K562 (cell line): ENCODE data around the gene NTNG1. TPM values are rescaled to one million over a fixed set of nuclear protein-coding genes. Genes with fewer than 3 reads are reported as not detected.

Experiments used
- ELF4 ChIP-seq: fragments of 450-650 bp; formaldehyde crosslinking; IDR thresholded peaks from 2 replicates; pipeline ENCODE4 v1.4.0; 2022; ENCODE audit warnings: missing genetic modification characterization
- FOXK2 ChIP-seq, 2 experiments: fragments of 450-650 bp; IDR thresholded peaks in 1 of 2; conservative IDR thresholded peaks in 1 of 2; 2 replicates each; pipeline ENCODE4 v1.6.1; 2016; ENCODE audit warnings: low read depth in 2 of 2, mild to moderate bottlenecking in 1 of 2
- KAT2B ChIP-seq: IDR thresholded peaks from one replicate; pipeline ENCODE4 v1.6.1; 2012; ENCODE audit warnings: low read depth, mild to moderate bottlenecking, control low read depth, inconsistent platforms, low read length, moderate library complexity
- MED1 ChIP-seq: sonication (generic); formaldehyde crosslinking; IDR thresholded peaks from 2 replicates; pipeline ENCODE4 v1.8.1; 2023; ENCODE audit warnings: missing genetic modification reagents, borderline replicate concordance
- MIER1 ChIP-seq: fragments of 450-650 bp; IDR thresholded peaks from 2 replicates; pipeline ENCODE4 v1.6.1; 2016; ENCODE audit warnings: antibody characterized with exemption, mild to moderate bottlenecking, low read depth
- PHF21A ChIP-seq: fragments of 450-650 bp; IDR thresholded peaks from 2 replicates; pipeline ENCODE4 v1.6.1; 2017; ENCODE audit warnings: low read depth, borderline replicate concordance
- ZNF717 ChIP-seq: fragments of 250-450 bp; sonication (Bioruptor Pico); IDR thresholded peaks from 2 replicates; pipeline ENCODE4 v1.5.0; 2021
- polyA plus RNA-seq, 8 experiments: library from polyadenylated mRNA; depleted of rRNA in 4 of 8; stranded (reverse) in 5 of 8; unstranded in 3 of 8; fragments of >200 nt; fragmentation: Nextera tagmentation in 2 of 8; fragmentation: Illumina TruSeq in 1 of 8; extraction: Ambion mirVana in 2 of 8; extraction: Trizol in 1 of 8; gene quantifications; 2 replicates each; pipeline versions ENCODE4 v1.2.1 to v1.2.3, GENCODE V29; 2011 to 2014; ENCODE audit warnings: inconsistent platforms in 1 of 8, missing spikeins in 1 of 8
- total RNA-seq, 7 experiments: library from RNA; depleted of rRNA in 6 of 7; stranded (reverse); fragments of >200 nt in 6 of 7; fragmentation: Illumina TruSeq in 2 of 7; extraction: Trizol in 2 of 7; gene quantifications; 2 replicates each; pipeline versions ENCODE4 v1.2.1 to v1.2.3, GENCODE V29; 2011 to 2021; ENCODE audit warnings: low replicate concordance in 1 of 7
- TF ChIP-seq, protein P1 (sequence below), 2 experiments: fragments of 450-650 bp; formaldehyde crosslinking in 1 of 2; IDR thresholded peaks; 2 replicates each; pipeline versions ENCODE4 v1.4.0 to v1.6.1; 2014 to 2020; ENCODE audit warnings: mild to moderate bottlenecking in 2 of 2, borderline replicate concordance in 1 of 2, low read depth in 1 of 2
- TF ChIP-seq, protein P2 (sequence below), 2 experiments: fragments of 450-650 bp; conservative IDR thresholded peaks; 2 replicates each; pipeline ENCODE4 v1.6.1; 2017; ENCODE audit warnings: mild to moderate bottlenecking in 2 of 2, moderate library complexity in 2 of 2

Gene NTNG1
- total and polyA plus RNA-seq, 9 of the 15 experiments (the other 6 are each of a cell fraction or from before 2014, with no cell fraction given), result not detected

DNA sequence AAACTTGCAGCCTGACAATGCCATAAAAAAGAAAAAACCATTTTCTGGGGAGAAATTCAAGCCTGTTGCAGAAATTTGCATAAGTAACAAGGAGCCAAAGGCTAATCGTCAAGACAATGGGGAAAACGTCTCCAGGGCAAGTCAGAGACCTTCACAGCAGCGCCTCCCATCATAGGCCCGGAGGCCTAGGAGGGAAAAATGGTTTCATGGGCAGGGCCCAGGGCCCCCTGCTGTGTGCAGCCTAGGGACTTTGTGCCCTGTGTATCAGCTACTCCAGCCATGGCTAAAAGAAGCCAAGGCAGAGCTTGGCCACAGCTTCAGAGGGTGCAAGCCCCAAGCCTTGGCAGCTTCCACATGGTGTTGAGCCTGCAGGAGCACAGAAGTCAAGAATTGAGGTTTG lies 369.5 kb downstream of the NTNG1 start (continued):
- TF ChIP-seq, protein P1, sequence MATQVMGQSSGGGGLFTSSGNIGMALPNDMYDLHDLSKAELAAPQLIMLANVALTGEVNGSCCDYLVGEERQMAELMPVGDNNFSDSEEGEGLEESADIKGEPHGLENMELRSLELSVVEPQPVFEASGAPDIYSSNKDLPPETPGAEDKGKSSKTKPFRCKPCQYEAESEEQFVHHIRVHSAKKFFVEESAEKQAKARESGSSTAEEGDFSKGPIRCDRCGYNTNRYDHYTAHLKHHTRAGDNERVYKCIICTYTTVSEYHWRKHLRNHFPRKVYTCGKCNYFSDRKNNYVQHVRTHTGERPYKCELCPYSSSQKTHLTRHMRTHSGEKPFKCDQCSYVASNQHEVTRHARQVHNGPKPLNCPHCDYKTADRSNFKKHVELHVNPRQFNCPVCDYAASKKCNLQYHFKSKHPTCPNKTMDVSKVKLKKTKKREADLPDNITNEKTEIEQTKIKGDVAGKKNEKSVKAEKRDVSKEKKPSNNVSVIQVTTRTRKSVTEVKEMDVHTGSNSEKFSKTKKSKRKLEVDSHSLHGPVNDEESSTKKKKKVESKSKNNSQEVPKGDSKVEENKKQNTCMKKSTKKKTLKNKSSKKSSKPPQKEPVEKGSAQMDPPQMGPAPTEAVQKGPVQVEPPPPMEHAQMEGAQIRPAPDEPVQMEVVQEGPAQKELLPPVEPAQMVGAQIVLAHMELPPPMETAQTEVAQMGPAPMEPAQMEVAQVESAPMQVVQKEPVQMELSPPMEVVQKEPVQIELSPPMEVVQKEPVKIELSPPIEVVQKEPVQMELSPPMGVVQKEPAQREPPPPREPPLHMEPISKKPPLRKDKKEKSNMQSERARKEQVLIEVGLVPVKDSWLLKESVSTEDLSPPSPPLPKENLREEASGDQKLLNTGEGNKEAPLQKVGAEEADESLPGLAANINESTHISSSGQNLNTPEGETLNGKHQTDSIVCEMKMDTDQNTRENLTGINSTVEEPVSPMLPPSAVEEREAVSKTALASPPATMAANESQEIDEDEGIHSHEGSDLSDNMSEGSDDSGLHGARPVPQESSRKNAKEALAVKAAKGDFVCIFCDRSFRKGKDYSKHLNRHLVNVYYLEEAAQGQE (IDR thresholded peaks at IDR 0.05; ENCODE audit: borderline replicate concordance), result no peak
- TF ChIP-seq, protein P1 (CRISPR knock-in tag; IDR thresholded peaks at IDR 0.05; ENCODE audit: low read depth), result no peak
- TF ChIP-seq FOXK2 (conservative IDR thresholded peaks at IDR 0.05 in 1 of 2, IDR thresholded peaks at IDR 0.05 in 1 of 2; ENCODE audit: low read depth in 2 of 2) (no peak), KAT2B (no peak), ZNF717 (CRISPR knock-in tag) (no peak), PHF21A (no peak), MED1 (CRISPR knock-in tag) (no peak), ELF4 (CRISPR knock-in tag) (no peak), MIER1 (no peak)
- TF ChIP-seq, protein P2, sequence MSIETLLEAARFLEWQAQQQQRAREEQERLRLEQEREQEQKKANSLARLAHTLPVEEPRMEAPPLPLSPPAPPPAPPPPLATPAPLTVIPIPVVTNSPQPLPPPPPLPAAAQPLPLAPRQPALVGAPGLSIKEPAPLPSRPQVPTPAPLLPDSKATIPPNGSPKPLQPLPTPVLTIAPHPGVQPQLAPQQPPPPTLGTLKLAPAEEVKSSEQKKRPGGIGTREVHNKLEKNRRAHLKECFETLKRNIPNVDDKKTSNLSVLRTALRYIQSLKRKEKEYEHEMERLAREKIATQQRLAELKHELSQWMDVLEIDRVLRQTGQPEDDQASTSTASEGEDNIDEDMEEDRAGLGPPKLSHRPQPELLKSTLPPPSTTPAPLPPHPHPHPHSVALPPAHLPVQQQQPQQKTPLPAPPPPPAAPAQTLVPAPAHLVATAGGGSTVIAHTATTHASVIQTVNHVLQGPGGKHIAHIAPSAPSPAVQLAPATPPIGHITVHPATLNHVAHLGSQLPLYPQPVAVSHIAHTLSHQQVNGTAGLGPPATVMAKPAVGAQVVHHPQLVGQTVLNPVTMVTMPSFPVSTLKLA (conservative IDR thresholded peaks at IDR 0.05), result no peak
